Right hindlimb (tissue), 1 donor: ENCODE measurements around the gene PCDHGA4.
"Not testable (repeated sequence)": the region's sequence is repeated elsewhere in the genome, so short reads cannot be mapped to it uniquely, and the experiment has no call there.

Experiments
- DNase-seq: peaks from one replicate; pipeline ENCODE4 v3.0.0-alpha.2; 2018

The PCDHGA4 gene

DNA sequence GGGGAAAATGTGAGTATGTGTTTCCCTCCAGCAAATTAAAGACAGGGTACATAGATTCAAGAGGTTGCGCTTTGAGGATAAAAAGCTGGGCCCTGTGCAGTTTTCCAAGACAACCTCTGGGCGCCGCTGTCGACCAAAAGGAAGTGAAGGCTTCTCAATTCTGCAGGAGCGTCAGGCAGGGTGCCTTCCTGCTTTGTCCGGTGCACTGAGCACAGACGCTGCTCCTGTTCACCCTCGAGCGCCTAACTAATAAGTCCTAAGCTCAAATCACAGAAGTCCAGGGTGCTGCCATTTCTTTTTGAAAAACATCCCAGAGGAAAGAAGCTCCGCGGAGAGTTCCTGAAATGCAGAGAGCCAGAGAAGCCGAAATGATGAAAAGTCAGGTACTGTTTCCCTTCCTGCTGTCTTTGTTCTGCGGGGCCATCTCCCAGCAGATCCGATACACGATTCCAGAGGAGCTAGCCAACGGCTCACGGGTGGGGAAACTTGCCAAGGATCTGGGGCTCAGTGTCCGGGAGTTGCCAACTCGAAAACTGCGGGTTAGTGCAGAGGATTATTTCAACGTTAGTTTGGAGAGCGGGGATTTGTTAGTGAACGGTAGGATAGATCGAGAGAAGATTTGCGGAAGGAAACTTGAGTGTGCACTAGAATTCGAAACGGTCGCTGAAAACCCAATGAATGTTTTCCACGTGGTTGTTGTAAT is 4.8 kb upstream of the PCDHGA4 start, which contains the start of gene PCDHGB1:
PCDHGB1 (plus strand) TSS at position 183 of the 703 bp plus-strand sequence; CDS start at position 345, 162 bp downstream.
- DNase-seq, result no peak

DNA sequence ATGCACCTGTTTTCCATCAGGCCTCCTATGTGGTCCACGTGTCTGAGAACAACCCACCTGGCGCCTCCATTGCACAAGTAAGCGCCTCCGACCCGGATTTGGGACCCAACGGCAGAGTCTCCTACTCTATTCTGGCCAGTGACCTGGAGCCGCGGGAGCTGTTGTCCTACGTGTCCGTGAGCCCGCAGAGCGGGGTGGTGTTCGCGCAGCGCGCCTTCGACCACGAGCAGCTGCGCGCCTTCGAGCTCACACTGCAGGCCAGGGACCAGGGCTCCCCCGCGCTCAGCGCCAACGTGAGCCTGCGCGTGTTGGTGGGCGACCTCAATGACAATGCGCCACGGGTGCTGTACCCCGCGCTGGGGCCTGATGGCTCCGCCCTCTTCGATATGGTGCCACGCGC is 3.2 kb upstream of the PCDHGA4 start:
- DNase-seq, result no peak

DNA sequence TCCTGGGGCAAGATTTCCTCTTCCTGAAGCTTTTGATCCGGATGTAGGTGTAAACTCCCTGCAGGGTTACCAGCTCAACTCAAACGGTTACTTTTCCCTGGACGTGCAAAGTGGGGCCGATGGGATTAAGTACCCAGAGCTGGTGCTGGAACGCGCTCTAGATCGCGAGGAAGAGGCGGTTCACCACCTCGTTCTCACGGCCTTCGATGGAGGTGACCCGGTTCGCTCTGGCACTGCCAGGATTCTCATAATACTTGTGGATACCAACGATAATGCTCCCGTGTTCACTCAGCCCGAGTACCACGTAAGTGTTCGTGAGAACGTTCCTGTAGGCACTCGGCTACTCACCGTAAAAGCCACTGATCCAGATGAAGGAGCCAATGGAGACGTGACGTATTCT is 820 bp downstream of the PCDHGA4 start:
- no peak for DNase-seq

DNA sequence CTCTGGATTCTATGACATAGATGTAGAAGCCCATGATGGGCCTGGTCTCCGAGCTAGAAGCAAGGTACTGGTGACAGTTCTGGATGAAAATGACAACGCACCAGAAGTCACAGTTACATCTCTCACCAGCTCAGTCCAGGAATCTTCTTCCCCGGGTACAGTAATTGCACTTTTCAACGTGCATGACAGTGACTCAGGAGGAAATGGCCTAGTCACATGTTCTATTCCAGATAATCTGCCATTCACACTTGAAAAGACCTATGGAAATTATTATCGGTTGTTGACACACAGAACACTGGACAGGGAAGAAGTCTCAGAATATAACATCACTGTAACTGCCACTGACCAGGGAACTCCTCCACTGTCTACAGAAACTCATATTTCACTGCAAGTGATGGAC is 1.3 kb downstream of the PCDHGA4 start:
- no peak for DNase-seq

DNA sequence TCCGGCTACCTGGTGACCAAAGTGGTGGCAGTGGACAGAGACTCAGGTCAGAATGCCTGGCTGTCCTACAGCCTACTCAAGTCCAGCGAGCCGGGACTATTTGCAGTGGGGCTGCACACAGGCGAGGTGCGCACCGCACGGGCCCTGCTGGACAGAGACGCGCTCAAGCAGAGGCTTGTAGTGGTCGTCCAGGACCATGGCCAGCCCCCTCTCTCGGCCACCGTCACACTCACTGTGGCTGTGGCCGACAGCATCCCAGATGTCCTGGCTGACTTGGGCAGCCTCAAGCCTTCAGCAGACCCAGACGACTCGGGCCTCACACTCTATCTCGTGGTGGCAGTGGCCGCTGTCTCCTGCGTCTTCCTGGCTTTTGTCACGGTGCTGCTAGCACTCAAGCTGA is 2.1 kb downstream of the PCDHGA4 start:
- DNase-seq, result no peak

DNA sequence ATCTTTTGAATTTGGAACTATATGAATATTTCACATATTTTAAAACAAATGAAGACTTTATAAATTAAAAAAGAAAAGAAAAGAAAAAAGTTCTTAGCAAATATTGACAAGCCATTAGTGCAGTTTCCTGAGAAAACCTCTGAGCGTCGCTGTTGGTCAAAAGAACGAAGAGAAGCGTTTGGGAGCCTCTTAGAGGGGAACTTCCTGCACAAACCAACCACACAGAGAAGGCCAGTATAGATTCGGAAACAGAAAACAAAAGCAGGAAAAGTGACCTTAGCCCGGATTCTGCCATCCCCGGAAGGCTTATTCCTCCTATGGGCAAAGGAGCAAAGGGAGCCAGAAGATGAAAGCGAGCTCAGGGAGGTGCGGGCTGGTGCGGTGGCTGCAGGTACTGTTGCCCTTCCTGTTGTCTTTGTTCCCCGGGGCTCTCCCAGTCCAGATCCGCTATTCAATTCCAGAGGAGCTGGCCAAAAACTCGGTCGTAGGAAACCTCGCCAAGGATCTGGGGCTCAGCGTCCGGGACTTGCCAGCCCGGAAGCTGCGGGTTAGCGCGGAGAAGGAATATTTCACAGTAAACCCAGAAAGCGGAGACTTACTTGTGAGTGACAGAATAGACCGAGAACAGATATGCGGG is 5.1 kb downstream of the PCDHGA4 start, which contains the start of gene PCDHGB2:
PCDHGB2 (plus strand) TSS at position 205 of the 637 bp plus-strand sequence; CDS start at position 347, 142 bp downstream.
- DNase-seq, result no peak

DNA sequence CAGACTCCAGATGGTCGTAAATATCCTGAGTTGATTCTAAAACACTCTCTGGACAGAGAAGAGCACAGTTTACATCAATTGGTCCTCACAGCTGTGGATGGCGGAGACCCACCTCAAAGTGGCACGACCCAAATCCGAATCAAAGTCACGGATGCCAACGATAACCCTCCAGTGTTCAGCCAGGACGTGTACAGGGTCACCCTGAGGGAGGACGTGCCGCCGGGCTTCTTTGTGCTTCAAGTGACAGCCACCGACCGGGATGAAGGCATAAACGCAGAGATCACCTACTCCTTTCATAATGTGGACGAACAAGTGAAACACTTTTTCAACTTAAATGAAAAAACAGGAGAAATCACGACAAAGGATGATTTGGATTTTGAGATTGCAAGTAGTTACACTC is 5.9 kb downstream of the PCDHGA4 start:
- no peak for DNase-seq

DNA sequence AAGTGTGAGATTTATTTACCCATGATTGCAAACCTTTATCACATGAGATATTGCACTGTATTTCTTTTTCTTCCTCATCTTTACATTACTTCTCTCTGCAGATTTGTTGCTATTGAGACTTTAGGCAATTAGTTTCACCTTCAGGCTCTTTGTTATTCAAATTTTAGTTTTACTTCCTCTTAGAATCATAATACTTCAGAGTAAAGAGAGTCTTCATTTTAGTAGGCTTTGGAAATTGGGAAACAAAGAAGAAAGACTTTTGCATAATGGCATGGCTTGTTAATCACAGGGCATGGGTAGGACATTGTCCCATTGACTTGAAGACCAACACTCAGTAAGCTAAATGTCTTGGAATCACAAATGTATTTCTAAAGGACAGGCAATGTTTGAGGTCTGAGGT is 7.9 kb downstream of the PCDHGA4 start:
- DNase-seq, result no peak

DNA sequence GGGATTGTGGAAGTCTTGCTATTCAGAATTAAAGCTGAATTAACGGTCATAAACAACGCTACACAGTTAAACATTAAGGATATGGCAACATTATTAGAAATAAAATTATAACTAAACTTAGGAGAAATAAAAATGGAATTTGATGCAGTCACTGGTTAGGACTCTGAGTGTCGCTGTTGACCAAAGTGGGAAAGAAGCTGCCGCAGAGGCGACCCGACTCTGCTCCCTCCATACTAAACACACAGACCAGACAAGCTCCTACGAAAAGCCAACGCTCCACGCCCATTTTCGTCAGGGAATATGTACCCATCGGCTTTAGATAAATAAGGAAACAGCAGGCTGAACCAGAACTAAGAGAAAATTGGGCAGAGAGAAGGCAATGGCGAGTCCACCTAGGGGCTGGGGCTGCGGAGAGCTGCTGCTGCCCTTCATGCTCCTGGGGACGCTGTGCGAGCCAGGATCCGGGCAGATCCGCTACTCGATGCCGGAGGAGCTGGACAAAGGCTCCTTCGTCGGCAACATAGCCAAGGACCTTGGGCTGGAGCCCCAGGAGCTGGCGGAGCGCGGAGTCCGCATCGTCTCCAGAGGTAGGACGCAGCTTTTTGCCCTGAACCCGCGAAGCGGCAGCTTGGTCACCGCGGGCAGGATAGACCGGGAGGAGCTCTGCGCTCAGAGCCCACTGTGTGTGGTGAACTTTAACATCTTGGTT is 9.3 kb downstream of the PCDHGA4 start, which contains the start of gene PCDHGA5:
PCDHGA5 (plus strand) TSS at position 211 of the 709 bp plus-strand sequence; CDS start at position 380, 169 bp downstream.
- no peak for DNase-seq

DNA sequence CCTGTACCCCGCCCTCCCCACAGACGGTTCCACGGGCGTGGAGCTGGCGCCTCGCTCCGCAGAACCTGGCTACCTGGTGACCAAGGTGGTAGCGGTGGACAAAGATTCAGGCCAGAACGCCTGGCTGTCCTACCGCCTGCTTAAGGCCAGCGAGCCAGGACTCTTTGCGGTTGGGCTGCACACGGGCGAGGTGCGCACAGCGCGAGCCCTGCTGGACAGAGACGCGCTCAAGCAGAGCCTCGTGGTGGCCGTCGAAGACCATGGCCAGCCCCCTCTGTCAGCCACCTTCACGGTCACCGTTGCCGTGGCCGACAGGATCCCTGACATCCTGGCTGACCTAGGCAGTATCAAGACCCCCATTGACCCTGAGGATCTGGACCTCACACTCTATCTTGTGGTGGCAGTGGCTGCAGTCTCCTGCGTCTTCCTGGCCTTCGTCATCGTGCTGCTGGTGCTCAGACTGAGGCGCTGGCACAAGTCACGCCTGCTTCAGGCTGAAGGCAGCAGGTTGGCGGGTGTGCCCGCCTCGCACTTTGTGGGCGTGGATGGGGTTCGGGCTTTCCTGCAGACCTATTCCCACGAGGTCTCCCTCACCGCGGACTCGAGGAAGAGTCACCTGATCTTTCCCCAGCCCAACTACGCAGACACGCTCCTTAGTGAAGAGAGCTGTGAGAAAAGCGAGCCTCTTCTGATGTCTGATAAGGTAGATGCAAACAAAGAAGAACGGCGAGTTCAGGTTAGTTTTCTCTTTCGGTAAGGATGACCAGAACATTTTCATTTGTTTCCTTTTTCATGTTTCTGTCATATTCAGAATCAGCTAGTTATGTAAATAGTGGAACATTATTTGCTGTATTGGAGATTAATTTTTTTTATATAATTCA is 11.4 kb downstream of the PCDHGA4 start:
- DNase-seq, result no peak

DNA sequence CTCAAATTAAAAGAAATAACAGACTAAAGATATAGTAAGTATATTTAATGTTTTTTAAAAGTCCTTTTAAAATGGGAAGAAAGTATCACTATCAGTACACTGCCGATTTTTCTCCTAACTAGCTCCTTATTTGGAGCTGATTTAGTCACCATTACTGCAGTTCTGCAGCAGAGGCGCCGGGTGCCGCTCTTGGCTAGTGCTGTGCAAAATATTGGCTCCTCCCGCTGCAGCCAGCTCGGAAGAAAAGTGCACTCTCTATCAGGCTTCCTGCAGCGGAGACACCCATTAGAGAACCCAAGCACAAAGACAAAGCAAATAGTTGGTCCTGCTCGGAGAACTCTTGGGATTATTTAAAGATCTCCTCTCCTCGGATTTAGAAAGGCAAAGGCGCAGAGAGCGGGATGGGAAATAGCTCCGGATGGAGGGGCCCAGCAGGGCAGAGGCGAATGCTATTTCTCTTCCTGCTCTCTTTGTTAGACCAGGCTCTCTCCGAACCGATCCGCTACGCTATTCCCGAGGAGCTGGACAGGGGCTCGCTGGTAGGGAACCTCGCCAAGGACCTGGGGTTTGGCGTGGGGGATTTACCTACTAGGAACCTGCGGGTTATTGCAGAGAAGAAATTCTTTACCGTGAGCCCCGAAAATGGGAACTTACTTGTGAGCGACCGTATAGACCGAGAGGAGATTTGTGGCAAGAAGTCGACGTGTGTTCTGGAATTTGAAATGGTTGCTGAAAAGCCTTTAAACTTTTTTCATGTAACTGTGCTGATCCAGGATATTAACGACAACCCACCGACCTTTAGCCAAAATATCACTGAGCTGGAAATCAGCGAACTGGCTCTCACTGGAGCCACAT is 15.4 kb downstream of the PCDHGA4 start, which contains the start of gene PCDHGB3:
PCDHGB3 (plus strand) TSS at position 249 of the 855 bp plus-strand sequence; CDS start at position 402, 153 bp downstream.
- no peak for DNase-seq

DNA sequence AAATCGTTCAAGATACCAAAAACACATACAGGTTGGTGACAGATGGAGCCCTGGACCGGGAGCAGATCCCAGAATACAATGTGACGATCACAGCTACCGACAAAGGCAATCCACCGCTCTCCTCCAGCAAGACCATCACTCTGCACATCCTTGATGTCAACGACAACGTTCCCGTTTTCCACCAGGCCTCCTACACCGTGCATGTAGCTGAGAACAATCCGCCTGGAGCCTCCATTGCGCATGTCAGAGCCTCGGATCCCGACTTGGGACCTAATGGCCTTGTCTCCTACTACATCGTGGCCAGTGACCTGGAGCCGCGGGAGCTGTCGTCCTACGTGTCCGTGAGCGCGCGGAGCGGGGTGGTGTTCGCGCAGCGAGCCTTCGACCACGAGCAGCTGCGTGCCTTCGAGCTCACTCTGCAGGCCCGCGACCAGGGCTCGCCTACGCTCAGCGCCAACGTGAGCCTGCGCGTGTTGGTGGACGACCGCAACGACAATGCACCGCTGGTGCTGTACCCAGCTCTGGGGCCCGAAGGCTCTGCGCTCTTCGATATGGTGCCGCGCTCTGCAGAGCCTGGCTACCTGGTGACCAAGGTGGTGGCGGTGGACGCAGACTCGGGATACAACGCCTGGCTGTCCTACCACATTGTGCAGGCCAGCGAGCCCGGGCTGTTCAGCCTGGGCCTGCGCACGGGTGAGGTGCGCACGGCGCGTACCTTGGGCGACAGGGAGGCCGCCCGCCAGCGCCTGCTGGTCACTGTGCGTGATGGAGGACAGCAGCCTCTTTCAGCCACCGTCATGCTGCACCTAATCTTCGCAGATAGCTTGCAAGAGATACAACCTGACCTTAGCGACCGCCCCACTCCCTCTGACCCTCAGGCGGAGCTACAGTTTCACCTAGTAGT is 17.0 kb downstream of the PCDHGA4 start:
- no peak for DNase-seq

DNA sequence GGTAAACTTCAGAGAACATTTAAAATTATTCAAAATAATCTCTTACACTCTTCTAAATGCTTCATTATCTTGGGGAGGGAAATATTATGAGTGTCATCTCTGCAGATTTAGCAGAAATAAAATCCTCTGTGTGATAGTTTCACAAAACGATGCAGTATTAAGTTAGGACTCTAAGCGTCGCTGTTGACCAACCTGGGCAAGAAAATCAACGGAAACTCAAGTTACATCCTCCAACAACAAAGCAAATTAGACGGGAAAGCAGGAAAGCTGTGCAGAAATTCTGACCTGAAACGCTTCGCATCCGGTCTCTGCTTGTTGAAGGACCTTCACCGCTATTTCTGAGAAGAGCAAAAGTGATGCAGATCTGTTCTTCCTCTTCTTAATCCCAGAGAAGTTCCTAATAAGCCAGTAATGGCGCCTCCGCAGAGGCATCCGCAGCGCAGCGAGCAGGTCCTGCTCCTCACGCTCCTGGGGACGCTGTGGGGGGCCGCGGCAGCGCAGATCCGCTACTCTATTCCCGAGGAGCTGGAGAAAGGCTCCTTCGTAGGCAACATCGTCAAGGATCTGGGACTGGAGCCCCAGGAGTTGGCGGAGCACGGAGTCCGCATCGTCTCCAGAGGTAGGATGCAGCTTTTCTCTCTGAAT is 19.0 kb downstream of the PCDHGA4 start, which contains the start of gene PCDHGA6:
PCDHGA6 (plus strand) TSS at position 219 of the 645 bp plus-strand sequence; CDS start at position 412, 193 bp downstream.
- DNase-seq, result no peak

DNA sequence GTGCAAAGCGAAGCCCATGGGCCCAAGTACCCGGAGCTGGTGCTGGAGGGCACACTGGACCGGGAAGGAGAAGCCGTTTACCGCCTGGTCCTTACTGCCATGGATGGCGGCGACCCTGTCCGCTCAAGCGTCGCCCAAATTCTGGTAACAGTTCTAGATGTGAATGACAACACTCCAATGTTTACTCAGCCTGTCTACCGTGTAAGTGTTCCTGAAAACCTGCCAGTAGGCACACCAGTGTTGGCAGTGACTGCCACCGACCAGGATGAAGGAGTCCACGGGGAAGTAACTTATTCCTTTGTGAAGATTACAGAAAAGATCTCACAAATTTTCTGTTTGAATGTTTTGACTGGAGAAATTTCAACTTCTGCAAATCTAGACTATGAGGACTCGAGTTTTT is 19.8 kb downstream of the PCDHGA4 start:
- DNase-seq, result no peak

DNA sequence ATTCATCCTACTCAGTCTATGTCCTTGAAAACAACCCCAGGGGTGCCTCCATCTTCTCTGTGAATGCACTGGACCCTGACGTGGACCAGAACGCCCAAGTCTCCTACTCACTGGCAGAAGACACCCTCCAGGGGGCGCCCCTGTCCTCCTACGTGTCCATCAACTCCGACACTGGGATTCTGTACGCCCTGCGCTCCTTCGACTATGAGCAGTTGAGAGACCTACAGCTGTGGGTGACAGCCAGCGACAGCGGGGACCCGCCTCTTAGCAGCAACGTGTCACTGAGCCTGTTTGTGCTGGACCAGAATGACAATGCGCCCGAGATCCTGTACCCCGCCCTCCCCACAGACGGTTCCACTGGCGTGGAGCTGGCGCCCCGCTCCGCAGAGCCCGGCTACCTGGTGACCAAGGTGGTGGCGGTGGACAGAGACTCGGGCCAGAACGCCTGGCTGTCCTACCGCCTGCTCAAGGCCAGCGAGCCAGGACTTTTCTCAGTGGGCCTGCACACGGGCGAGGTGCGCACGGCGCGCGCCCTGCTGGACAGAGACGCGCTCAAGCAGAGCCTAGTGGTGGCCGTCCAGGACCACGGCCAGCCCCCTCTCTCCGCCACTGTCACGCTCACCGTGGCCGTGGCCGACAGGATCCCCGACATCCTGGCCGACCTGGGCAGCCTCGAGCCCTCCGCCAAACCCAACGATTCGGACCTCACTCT is 20.8 kb downstream of the PCDHGA4 start:
- not testable (repeated sequence) for DNase-seq

DNA sequence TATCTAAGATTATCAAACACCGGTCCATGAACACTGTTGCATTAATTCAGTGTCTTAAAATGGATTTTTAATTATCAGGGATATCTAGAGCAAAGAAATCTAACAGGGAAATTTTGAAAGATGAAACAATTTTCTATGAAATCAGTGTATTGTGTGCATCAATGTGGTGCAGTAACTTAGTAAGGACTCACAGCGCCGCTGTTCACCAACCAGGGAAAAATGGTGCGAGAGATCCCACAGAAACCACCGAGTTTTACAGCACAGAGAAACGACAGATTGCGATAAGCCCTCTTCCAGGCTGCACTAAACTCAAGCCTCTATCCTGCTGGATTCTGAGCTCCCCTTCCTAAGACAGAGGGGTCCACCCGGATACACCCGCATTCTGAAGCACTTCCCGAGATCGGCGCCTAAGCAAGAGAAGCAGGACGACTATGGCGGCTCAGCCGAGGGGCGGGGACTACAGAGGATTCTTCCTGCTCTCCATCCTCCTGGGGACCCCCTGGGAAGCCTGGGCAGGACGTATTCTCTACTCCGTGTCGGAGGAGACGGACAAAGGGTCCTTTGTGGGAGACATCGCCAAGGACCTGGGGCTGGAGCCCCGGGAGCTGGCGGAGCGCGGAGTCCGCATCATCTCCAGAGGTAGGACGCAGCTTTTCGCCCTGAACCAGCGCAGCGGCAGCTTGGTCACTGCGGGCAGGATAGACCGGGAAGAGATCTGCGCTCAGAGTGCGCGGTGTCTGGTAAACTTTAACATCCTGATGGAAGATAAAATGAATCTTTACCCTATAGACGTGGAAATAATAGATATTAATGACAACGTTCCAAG is 27.9 kb downstream of the PCDHGA4 start, which contains the start of gene PCDHGA7:
PCDHGA7 (plus strand) TSS at position 274 of the 826 bp plus-strand sequence; CDS start at position 432, 158 bp downstream.
- no peak for DNase-seq

DNA sequence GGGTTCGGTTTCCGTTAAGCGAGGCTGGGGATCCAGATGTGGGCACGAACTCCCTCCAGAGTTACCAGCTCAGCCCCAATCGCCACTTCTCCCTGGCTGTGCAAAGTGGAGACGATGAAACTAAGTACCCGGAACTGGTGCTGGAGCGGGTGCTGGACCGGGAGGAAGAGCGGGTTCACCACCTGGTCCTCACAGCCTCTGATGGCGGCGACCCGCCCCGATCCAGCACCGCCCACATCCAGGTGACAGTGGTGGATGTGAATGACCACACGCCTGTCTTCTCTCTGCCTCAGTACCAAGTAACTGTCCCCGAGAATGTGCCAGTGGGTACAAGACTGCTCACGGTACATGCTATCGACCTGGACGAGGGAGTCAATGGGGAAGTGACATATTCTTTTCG is 28.5 kb downstream of the PCDHGA4 start:
- DNase-seq, result no peak
